A204.1 (cell line): Measurements from ENCODE around the gene PCDH18.
"Not testable (repeated sequence)": the region's sequence is repeated elsewhere in the genome, so short reads cannot be mapped to it uniquely, and the experiment has no call there.

ENCODE experiments used
- FAIRE-seq: peaks from 2 replicates; lab custom pipeline; 2012; peaks lifted over from hg19 to GRCh38; lab: Jason Lieb, UNC

The PCDH18 gene, protein sequence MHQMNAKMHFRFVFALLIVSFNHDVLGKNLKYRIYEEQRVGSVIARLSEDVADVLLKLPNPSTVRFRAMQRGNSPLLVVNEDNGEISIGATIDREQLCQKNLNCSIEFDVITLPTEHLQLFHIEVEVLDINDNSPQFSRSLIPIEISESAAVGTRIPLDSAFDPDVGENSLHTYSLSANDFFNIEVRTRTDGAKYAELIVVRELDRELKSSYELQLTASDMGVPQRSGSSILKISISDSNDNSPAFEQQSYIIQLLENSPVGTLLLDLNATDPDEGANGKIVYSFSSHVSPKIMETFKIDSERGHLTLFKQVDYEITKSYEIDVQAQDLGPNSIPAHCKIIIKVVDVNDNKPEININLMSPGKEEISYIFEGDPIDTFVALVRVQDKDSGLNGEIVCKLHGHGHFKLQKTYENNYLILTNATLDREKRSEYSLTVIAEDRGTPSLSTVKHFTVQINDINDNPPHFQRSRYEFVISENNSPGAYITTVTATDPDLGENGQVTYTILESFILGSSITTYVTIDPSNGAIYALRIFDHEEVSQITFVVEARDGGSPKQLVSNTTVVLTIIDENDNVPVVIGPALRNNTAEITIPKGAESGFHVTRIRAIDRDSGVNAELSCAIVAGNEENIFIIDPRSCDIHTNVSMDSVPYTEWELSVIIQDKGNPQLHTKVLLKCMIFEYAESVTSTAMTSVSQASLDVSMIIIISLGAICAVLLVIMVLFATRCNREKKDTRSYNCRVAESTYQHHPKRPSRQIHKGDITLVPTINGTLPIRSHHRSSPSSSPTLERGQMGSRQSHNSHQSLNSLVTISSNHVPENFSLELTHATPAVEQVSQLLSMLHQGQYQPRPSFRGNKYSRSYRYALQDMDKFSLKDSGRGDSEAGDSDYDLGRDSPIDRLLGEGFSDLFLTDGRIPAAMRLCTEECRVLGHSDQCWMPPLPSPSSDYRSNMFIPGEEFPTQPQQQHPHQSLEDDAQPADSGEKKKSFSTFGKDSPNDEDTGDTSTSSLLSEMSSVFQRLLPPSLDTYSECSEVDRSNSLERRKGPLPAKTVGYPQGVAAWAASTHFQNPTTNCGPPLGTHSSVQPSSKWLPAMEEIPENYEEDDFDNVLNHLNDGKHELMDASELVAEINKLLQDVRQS

DNA sequence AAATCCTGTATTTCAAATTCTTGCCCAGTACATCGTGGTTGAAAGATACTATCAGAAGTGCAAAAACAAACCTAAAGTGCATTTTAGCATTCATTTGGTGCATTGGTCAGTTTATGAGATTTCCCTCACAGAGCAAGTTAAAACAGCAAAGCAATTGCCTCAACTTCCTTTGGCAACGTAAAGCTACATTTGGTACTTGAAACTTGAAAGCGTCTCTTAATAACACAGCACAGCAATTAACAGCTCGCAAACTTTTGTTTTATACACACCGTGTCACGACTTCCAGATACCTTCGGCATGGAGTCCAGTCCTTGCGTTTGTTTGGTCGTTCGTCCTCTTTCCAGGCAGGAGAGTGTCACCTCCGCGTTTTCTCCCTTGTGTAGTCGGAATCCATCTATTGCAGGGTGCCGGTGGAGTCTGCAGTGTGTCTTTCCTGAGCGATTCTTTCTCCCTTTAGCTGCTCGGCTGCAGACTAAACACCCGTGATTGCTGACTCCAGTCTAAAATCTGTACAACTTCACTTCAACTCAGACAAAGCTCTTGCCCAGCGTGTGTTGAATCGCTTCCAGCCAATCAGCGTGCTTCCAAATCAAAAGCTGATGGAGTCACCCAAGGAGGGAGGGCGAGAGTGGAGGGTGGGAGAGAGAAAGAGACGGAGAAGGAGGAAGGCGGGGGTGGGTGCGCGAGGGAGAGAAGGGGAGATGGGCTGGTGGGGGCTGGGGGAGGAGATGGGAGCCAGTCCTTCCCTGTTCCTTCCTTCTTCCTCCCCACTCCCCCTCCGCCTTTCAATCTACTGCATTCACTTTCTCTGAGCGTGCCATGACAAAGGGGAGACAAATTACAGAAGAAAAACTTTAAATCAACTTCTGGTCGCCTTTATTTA lies at the start of gene PCDH18:
Gene PCDH18 (minus strand): TSS at position 509 of the 883 bp plus-strand sequence. CDS start 406 bp downstream, at position 103.
- FAIRE-seq, result peak; percentile 37

DNA sequence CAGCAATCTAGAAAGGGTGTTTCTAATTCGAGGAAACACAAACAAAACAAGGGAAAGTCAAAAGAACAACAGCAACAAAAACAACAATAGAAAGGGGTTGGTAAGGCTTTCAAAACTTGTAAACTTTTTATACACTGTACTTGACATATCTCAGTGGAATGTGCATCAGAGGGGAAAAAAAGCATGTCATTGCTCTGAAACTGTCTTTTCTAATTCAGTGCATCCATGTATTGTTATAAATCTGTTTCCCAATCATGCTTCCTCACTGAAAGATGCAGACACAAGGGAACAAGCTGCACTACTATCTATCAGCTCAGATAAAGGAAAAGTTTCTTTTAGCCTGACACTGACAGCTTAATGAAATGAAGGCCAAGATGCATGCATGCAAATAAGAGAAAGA lies 44.2 kb upstream of the PCDH18 start:
- no peak for FAIRE-seq

DNA sequence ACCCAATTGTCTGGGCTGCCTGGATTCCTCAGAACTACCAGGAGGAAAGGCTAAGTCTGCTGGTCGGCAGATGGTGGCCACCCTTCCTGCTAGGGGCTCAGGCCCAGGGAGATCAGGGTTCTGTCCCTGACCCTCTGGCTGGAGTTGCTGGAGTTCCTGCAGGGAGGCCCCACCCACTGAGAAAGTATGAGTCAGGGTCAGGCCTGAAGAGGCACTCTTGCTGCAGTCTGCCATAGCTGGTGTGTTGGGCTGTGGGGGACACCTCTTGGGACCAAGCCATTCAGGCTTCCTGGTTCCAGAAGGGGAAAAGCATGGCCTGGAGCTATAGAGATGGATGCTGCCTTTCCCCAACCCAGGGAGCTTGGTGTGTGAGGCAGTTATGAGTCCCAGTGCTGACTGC lies 40.4 kb upstream of the PCDH18 start:
- no peak for FAIRE-seq

DNA sequence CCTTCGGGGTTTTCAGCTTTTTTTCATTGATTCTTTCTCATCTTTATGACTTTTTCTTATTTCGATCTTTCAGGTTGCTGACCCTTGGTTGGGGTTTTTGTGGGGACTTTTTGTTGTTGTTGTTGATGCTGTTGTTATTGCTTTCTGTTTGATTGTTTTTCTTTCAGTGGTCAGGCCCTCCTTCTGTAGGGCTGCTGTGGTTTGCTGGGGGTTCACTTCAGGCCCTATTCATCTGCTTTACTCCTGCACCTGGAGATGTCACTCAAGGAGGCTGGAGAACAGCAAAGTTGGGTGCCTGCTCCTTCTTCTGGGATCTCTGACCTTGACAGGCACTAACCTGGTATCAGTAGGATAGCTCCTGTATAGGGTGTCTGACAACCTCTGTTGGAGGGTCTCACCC lies 39.9 kb upstream of the PCDH18 start:
- FAIRE-seq, result no peak

DNA sequence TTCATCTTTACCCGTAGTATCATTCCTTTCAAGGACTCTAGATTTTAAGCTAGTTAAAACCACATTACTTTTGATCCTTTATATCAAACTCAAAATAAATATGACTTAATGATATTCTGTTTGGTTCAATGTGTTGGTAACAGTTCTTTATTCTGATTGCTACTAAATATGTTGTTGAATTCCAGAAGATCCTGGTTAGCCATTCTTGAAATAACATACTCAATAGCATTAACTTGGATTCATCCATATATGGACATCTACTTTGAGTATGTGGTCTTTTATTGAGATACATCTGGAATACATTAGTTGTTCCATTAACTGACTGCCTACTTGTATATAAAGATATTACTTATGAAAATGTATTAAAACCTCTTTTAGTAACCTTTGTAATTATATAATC lies 27.5 kb upstream of the PCDH18 start:
- no peak for FAIRE-seq

DNA sequence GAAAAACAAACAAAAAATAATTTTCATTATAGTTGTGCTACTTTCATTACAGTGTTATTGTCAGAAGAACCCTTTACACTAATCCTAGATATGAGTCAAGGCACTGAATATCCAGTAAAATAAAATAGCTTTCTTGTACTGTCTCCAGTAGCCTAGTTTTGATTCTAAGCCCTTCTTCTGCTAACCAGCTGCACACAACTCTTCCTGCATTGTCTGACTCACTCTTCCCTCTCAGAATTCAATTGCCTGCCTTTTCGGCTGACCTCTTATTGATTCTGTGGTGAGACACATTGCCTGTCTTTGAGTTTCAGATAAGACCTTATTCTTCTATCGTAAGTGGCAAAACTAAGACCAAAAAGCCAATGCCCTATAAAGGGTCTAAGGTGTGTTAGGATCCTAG lies 26.7 kb upstream of the PCDH18 start:
- FAIRE-seq, result no peak

DNA sequence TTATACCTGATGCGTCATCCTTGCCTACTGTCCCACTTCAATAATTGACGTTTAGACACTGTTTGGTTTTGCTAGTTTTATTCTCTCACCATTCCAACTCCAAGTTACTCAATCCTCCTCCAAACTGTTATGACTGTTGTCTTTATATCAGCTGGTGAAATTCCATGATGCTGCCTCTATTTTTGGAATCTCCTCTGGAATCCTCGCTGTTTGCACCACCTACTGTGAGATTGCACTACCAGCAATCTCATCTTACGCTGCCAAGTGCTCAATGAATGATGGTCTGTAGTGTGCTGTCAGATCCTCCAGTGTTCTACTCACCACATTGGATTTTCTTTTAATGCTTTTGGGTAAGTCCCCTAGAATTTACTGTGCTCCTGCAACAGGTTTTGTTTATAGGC lies 13.2 kb upstream of the PCDH18 start:
- no peak for FAIRE-seq

DNA sequence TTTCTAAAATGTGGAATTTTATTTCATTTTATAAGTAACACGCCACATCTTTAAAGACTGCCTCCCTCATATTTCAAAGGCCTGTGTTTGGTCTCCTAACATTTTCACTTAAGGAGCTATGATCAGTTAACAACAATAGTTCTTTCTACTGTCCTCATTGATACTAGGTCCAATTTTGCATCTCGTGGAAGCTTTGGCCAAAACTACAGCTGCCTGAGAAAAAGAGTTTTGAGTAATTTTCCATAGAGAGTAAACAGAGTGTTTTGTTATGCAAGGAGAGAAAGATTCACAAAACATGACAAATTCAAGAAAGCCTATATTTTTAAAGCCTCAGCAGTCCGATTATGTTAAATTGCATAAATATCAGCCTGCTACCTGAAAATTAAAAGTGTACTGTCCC lies 11.4 kb upstream of the PCDH18 start:
- FAIRE-seq, result no peak

DNA sequence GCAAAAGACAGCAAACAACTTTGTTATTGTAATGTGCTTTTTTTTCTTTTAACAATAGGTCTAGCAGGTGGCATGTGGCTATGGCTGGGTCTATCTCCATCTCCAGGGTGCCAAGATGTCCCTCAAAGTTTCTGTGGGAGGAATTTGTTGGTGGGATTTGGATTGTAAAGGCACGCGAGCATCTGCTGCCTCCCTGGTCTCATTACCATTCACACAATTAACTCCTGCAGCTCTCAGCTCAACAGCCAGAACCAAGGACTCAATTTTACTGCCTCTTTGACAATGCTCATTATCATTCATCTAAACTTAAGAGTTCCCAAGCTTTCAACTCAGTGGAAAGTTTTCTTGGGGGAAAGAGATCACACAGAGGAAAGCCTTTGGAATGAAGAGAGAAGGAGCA lies 10.9 kb upstream of the PCDH18 start:
- FAIRE-seq, result no peak

DNA sequence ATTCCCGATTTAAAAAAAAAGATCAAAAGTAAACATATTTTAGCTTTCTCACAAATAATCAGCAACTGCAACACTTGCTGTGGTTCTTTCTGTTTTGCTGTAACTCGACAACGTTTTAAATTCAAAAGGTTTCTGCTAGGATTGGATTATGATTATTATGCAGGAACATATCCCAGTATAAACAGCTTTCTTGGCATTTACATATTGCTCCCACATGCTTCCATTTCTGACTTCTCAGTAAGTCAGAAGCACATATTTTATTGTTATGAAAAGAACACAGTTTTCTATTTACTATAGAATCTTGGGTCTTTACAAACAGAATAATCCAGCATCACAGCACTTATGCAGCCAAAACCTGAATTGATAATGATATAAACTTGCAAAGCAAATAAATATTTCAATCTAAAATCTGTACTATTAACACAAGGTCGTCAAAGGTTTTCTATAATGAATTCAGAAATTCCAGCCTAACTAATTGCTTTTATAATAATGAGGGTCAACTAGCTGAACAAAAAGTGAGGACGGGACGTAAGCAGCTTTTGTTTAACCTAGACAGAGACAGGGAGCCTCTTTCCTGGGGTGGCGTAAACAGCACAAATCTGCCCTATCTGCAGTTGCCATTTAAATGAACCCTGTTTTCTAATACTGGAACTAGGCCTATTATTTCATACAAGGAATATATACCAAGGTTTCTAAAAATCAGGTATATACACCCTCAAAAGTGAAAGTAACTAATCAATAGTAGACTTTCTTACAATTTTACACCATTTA lies 9.8 kb upstream of the PCDH18 start:
- no peak for FAIRE-seq

DNA sequence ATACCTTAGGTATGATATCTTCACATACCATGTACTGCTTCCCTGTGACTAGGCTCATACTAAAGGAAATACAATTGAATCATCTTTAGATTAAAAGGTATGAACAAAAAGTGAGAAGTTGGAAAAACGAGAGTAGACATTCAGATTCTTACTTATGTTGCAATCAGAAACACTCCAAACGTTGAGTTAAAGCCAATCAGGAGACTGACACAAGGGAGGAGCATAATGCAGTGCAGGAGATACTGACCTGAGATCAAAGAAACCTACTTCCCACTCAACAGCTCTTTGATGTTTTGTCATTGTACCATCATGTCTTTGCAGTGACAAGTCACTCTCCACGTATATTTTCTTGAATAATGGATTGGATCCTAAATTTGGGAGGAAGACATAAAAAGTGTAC lies 8.9 kb upstream of the PCDH18 start:
- no peak for FAIRE-seq

DNA sequence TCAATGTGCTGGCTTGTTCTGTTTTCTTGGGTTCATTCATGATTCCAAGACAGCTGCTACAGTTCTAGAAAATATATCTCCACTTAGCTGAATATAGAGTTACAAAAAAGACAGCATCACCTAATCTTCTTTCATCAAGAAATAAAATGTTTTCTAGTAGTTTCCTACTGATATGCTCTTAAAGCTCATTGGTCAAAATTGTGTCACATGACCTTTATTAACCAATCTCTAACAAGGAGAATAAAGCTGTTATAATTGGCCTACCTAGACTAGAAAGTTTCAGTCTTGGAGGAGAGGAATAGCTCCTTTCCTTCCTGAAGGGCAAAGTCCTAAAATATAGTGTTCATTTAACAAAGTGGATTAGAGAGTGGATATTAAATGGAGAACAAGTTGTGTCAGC lies 8.1 kb upstream of the PCDH18 start:
- FAIRE-seq, result no peak

DNA sequence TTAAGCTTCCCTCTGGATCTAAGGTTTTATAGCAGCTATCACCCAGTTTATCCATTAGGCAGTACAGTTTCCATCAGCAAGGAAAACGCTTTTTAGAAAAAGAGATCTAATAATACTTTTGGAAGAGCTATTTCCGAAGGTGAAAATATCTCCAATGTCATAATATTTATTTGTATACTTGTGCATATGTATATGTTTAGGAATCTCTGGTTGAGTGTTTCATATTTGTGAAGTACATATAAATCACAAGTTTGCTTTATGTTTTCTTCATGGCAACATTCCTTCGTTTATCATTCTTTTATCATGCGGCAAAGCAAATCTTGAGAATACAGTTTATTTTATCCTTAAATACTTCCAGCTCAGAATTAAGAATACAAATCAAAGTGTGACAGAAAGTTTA lies 6.2 kb upstream of the PCDH18 start:
- no peak for FAIRE-seq

DNA sequence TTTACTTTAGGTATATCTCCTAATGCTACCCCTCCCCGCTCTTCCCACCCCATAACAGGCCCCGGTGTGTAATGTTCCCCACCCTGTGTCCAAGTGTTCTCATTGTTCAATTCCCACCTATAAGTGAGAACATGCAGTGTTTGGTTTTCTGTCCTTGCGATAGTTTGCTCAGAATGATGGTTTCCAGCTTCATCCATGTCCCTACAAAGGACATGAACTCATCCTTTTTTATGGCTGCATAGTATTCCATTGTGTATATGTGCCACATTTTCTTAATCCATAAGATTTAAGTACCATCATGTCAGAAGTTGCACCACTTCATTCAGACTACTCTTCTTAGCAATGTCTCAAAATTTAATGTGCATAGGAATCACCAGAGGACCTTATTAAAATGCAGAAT lies 5.5 kb upstream of the PCDH18 start:
- FAIRE-seq, result not testable (repeated sequence)

DNA sequence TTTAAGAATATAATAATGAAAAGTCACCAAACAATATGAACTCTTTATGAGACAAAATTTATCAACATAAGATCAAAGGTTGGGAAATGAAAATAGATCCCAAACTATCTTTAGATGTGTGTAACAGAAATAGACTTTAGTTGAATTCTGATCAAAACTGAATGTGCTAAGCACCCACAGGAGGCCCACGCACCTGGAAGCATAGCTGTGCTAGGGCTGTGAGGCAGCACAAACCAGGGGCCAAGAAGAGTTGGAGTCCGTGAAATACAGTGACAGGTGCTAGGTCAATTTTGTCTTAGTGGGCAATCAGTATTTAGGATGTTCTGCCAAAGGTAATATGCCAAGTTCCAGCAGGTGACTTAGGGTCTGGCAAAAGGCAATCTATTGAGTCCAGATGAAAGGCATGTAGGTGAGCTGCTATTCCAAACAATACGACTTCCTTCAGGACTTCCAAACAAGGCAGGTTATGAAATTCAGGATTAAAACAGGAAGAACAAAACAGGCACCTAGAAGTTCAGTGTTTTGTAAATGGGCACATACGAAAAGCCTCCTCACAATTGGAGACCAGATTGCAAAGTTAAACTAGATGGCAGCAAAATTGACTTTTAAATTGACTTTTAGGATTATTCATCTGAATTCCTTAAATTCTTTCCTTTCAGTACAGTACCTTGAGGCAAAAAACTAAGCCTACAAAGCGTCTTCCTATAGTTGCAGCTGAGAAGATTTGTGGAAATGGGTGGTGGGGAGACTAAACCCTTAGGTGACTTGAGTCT lies 4.7 kb upstream of the PCDH18 start:
- no peak for FAIRE-seq

DNA sequence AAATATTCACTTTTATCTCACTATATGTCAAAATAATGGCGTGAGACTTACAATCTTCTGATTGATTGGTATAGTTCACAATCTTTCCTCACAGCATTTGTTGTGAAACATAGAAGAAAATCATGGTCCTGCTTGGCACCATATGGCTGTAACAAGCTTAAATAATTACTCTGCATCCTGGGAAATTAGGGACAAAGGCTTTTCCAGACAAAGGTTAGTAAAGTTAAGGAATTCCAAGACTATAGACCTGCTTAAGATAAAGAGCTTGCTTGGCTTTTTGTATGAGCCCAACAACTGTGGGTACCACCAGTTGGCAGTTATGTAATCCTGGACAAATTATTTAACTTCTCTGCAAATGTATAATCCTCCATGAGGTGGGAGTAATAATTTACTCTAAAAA lies 3.4 kb upstream of the PCDH18 start:
- FAIRE-seq, result no peak

DNA sequence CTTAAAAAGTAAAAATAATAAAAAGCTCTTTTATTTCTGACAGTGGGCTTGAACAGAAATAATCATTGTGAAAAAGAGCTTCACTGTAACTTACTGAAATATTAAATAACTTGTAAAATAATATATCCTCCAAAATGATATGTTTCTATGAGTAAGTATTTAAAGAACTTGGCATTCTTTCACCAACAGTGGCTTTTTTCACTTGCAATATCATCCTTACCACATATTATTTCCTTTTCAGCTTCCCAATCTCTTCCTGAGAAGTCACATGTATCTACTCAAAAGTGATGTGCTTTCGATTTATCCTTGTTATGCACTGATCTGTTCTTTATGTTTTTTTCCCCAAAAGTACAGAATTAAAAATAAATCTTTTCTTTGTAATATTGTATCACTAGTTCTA lies 2.2 kb upstream of the PCDH18 start:
- no peak for FAIRE-seq

DNA sequence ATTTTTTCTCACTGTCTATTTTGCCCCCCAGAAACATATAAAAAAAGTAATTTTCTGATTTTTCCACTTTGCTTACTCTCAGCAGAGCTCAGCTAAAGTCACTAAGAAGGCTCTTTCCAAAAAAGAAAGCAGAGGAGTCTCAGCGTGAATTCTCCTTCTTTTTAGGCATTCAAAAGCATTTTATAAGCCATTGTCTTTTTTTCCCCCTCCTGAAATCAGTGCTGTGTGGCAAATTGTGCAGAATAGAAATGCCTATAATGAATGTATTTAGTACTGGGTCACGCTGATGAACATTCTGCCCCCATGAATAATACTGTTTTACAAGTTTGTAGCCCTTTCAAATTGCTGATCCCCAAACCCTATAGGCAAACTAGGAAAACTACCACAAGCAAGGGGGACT lies 1.6 kb upstream of the PCDH18 start:
- FAIRE-seq, result no peak

DNA sequence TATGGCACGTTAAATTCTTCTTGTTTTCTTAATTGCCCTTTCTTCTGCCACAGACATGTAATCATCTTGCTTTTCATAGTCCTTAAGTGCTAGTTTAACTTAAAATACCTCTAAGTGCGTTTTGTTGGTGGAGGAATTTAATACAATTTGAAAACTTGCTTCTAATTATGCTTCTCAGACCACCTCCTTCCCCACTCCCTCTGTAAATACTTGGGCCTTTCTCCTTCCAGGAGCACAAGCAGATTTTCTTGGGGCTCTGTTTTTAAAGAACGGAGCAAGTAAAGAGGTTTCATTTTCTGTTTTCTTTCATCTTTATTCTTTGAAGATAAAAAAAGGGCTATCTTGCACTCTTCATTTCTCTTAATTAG lies 559 bp upstream of the PCDH18 start:
- FAIRE-seq, result no peak

DNA sequence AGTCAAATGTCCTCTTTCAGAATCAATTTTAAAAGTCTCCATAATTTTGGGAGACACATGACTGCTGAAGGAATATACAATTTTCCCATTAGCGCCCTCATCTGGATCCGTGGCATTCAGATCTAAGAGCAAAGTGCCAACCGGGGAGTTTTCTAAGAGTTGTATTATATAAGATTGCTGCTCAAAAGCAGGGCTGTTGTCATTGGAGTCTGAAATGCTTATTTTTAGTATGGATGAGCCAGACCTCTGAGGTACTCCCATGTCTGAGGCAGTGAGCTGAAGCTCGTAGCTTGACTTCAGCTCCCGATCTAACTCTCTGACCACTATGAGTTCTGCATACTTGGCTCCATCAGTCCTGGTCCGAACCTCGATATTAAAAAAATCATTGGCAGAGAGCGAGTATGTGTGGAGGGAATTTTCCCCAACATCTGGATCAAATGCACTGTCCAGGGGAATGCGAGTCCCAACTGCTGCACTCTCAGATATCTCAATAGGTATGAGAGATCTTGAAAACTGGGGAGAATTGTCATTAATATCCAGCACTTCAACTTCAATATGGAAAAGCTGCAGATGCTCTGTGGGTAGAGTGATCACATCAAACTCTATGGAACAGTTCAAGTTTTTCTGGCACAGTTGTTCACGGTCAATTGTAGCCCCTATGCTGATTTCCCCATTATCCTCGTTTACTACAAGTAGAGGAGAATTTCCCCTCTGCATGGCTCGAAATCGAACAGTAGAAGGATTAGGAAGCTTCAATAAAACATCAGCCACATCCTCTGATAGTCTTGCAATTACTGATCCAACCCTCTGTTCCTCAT lies 917 bp downstream of the PCDH18 start:
- FAIRE-seq, result peak; percentile 43
